CD4-positive, alpha-beta T cell treated with Interleukin-17A for 1 hour (primary cell): ENCODE results near the gene STAT3.

Experiments
- DNase-seq: peaks from one replicate; pipeline ENCODE4 v3.0.0-alpha.2; 2020

Gene STAT3

DNA sequence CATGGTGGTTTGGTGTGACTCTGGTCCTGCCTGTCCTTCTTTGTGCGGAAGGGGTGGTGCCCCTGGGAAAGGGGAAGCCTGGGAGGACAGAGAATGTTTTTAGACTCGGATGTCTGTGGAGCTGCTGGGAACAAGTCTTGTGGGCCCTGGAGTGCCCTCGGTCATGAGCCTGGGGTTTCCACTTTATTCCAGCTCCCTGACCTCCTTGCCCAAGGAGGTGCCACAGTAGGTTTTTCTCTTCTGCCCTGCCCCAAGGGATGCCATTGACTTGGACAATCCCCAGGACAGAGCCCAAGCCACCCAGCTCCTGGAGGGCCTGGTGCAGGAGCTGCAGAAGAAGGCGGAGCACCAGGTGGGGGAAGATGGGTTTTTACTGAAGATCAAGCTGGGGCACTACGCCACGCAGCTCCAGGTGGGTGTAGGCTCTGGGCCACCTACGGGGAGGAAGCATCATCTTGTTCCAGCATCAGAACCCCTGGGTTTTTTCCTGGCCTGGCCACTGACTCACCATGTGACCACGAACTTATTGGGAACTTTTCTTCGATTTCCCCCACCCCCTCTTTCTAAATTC is 98.5 kb downstream of the STAT3 start:
- DNase-seq, result peak; percentile 38

DNA sequence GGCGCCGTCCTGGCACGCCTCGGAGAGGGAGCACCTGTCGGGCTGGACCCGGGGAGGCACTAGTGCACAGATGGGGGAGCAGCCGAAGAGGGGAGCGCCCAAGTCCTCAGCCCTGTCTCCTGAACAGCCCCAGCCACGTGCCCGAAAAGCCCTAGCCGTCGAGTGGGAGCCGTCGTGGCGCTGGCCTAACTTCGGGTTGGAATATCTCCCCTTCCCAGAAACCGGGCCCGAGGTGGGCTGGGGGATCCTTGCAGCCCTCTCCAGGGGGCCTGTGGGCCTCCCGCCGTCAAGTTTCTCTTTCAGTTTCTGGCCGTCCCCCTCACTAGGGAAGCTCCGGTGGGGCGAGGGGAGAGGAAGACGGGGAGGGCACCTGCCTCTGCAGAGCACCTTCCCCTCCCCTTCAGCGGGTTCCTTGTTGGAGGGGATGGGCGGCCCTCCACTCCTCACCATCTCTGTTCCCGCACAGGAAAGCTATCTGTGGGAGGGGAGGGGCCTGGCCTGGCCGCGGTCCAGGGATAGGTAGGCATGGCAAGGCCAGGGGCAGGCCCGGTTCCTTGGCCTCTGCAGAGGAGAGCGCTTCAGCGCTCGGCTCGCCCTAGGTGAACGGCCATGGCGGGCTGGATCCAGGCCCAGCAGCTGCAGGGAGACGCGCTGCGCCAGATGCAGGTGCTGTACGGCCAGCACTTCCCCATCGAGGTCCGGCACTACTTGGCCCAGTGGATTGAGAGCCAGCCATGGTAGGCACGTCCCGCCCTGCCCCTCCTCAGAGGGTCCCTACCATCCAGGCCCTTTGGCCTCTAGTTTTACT is 99.2 kb downstream of the STAT3 start:
- DNase-seq, result peak; percentile 74

DNA sequence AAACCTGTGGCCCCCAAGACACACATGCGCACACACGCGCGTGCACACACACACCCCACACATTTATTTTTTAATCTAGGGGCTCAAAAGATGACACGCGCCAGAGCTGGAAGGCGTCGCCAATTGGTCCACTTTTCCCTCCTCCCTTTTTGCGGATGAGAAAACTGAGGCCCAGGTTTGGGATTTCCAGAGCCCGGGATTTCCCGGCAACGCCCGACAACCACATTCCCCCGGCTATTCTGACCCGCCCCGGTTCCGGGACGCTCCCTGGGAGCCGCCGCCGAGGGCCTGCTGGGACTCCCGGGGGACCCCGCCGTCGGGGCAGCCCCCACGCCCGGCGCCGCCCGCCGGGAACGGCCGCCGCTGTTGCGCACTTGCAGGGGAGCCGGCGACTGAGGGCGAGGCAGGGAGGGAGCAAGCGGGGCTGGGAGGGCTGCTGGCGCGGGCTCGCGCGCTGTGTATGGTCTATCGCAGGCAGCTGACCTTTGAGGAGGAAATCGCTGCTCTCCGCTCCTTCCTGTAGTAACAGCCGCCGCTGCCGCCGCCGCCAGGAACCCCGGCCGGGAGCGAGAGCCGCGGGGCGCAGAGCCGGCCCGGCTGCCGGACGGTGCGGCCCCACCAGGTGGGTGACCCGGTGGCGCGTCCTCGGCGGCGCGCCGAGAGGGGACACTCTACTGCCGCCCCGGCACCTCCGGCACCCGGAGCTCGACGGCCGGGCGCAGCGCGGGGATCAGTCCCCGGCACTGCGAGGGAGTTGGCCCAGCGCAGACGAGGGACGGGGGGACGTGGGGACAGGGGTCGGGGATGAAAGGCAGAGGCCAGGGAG is 100.1 kb downstream of the STAT3 start, which contains the start of gene STAT5A:
Gene STAT5A (plus strand): TSS at position 522 of the 826 bp plus-strand sequence. CDS start 914 bp downstream, outside the sequence.
- peak; percentile 85 for DNase-seq

DNA sequence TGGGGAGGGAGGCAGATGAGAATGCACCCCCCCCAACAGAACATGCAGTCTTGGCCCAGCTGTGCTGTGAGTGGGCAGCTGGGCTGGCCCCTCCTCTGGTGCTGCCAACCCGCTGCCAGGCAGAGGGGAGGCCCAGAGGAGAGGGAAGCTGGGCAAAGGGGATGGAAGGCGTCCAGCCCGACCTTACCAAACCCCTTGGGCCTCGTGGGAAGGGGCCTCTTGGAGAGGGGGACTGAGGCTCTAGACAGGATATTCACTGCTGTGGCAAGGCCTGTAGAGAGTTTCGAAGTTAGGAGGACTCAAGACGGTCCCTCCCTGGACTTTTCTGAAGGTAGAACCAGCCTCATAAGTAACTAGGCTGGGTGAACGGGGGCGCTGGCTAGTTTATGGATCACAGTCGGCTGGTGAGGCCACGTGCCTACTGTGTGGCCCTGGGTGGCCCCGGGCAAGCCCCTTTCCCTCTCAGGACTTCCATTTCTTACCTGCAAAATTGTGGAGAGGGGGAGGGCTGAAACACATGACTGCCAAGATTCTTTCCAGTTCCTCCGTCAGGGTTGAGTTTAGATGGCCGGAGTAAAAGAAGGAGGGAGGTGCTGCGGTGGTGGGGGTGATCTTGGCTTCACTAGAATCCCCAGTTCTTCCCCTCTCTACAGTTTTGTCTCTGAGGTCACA is 100.8 kb downstream of the STAT3 start:
- DNase-seq, result peak; percentile 55

DNA sequence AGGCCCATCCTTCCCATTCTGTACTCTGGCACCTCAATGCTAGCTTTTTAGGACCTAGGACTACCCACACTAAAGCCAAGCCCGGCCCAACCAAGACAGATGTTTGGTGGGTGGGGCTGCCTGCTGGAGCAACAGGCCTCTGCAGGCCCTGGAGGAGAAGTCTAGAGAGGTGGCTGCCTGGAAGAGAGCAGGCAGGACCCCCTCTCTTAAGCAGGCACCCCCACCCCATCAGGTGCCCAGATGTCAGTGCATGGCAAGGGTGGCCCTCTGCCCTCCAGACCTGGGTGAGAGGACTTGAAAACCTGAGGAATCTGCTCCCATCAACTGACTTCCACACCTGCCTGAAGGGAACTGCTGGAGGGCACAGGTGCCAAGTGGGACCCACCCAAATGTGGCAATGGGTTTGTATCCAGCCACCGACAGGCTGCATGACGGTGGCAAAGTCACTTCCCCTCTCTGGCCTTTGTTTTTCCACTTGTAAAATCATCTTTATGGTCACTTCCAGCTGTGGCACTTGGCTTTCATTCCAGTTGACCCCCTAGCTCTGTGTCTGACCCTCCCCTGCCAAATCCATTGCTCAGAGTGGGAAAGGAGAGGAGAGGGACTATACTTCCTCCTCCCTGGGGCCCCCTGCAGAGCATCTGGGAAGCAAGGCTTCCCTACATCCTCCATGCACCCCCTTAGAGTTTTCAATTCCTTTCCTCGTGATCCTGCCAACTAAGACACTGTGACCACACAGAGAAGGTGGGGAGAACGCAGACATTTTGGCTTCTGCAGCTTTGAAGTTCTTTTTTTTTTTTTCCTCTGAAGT is 101.6 kb downstream of the STAT3 start:
- no peak for DNase-seq

DNA sequence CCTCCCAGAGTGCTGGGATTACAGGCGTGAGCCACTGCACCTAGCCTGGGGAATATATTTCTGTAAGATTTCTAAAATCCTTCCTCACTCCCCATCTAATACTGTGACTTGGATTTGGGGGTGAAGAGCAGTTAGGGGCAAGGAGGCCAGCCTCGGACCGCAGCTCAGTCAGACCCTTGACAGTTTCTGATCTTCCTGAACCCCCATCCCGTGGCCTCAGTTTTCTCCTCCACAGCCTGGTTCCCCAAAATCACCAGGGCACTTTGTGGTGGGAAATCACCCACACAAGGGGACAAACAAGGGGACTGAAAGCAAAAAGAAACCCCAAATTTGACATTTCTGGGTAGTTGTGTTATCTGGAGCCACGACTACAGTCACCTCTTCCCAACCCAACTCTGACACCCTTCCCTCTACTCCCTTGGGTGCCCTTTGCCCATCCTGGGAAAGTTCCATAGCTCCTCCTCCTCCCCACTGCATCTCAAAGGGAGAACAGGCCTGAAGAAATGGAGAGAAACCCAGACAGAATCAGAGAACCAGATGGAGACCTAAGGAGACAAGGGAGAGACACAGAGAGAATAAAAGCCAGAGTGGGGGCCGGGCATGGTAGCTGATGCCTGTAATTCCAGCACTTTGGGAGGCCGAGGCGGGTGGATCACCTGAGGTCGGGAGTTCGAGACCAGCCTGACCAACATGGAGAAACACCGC is 102.7 kb downstream of the STAT3 start:
- no peak for DNase-seq

DNA sequence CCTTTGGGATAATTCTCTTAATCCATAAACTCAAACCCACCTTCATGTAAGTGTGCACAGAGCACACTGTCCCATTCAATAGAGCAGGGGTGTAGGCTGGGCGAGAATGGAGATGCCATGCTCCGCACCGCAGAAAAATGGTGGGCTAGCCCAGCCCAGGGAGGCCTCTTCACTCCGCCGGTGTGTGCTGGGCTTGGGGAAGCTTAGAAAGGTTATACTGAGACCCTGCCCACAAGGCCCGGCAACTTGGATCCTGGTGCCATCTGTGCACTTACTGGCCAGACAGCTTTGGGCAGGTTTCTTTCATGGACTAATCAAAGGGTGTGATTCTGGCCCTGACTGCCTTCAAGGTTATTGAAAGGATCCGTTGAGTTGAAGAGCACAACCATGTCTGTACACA is 103.7 kb downstream of the STAT3 start:
- DNase-seq, result no peak

DNA sequence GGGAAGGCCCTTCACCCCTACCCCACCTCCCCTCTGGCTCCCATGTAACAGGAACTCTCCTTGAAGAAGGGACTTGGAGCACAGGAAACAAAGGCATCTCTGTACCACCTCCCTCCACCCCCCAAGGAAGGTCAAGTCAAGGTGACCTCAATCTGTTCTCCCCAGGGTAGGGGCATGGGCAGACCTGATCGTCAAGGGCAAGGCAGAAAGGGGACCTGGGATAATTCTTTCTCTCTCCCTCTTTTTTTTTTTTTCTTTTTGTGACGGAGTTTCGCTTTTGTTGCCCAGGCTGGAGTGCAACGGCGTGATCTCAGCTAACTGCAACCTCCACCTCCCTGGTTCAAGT is 104.2 kb downstream of the STAT3 start:
- DNase-seq, result no peak

DNA sequence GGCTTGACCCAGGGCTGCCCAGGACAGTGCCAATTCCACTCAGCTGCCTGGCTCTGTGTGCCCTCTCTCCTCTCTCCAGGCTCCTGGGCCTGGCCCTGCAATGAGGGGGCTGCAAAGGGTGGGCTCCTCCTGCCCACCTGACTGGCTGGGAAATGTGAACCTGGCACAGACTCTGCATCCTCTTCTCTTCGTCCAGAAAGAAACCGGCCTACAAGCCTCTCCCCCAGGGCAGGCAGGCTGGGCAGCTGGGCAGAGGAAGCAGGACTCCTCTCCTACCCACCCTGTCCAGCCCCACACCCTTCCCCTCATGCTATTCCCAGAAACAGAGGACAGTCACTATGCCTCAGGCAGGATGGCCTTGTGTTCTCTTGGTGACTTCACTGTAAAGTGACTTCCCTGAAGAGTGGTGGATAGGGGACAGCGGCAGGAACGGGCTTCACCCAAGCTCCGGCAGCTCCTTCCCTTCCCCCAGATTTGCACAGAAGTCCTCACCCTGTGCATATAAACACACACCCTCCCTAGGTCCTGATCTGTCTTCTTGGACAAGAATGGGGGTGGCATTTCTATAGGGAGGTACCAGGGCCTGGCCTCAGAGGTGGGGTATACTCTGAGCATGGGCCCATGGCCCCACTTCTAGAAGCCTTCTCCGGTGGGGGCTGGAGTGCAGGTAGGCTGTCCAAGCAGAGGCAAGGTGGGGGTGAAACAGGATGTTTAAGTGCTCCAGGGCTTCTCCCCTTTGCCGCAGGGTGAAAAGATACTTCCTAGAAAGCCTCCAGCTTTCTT is 104.8 kb downstream of the STAT3 start:
- DNase-seq, result no peak

DNA sequence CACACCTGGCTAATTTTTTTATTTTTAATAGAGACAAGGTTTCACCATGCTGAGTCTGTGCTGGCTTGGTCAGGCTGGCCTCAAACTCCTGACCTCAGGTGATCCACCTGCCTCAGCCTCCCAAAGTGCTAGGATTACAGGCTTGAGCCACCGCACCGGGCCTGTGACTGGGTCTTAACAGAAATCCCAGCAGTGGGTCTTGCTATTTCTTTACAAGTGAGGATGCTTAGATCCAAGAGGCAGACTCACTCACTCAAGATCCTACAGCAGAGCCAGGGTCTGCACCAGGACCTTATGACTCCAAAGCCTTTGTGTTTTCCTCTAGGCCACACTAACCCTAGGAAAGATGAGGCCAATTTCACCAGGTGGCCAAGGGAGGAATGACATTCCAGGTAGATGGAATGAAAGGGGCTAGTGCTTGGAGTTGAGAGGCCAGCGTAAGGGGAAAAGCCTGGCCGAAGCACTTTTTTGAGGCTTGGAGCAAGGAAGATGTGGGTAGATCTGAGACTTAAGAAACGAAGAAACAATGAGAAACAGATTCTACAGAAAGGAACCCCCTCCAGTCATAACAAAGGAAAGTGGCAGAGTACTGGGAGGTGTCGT is 105.7 kb downstream of the STAT3 start:
- DNase-seq, result no peak

DNA sequence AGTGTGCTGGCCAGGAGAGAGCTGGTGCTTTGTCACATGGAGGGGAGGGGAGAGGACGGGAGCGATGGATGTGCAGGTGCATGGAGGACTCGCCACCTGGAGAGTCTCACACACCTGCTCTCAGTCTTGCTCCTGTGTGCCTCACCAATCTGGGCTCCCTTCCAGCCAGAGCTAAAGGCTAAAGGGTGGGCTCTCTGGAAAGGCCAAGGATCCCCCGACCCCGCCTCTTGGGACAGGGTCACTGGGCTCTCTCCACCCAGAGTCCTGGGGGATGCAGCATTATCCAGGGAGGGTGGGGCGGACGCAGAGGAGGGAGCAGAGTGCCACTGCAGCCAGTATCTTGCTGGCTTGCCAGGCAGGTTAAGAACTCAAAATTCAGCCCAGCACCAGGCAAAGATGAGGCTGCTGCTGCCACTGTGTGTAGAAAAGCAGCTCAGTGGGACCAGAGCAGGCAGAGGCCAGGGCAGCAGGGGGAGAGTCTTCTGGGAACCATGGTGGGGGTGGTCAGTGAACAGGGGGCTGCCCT is 106.6 kb downstream of the STAT3 start:
- DNase-seq, result no peak

DNA sequence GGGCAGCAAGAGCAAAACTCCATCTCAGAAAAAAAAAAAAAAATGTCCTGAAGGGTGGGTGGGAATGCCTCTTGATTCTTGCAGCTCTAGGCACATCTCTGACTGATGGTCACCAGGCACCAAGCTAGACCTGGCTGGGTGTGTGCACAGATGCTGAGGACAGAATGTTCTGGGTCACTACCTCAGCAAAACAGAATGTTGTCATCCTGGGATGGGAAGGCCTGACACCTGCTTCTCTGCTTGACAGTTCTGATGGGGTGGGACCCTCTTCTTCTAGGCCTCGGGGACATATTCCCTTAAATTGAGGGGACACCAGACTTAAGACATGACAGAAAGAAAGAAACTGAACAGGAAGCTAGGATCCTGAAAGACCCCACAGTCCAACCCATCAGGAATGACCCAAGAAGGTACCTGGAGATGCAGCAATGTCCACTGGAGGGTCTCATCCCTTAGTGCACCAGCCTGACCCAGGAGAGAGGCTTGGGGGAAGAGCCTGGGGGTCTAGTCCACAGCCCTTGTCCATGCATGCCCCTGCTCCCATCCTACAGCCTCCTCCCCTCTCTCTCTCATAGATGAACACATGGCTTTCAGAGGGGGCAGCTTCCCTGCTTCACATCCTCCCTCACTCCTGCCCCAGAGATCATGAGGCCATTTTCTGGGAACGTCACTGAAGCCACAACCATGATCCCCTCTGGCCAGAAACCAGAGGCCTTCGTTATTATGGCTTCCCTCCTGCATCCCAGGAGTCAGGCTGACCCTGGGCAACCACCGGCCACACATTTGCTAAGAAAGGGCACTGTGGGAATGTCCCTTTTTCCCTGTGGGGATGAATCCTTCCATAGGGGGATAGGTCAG is 108.2 kb downstream of the STAT3 start:
- DNase-seq, result no peak

DNA sequence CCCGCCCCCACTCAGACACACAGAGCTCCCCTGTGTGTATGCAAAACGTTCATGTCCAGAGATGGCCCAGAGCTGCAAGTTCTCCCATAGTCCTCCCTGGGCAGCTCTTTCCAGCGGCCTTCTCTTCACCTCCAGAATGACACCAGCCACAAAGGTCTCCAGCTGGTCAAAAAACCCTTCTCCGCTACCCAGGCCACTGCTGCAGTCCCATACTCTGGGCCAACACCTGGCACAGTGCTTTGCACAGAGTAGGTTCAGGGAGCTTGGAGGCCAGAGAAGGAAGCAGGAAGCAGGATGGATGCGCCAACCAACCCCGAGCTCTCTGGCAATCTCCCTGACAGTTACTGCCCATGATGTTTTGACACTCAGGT is 110.9 kb downstream of the STAT3 start:
- no peak for DNase-seq

DNA sequence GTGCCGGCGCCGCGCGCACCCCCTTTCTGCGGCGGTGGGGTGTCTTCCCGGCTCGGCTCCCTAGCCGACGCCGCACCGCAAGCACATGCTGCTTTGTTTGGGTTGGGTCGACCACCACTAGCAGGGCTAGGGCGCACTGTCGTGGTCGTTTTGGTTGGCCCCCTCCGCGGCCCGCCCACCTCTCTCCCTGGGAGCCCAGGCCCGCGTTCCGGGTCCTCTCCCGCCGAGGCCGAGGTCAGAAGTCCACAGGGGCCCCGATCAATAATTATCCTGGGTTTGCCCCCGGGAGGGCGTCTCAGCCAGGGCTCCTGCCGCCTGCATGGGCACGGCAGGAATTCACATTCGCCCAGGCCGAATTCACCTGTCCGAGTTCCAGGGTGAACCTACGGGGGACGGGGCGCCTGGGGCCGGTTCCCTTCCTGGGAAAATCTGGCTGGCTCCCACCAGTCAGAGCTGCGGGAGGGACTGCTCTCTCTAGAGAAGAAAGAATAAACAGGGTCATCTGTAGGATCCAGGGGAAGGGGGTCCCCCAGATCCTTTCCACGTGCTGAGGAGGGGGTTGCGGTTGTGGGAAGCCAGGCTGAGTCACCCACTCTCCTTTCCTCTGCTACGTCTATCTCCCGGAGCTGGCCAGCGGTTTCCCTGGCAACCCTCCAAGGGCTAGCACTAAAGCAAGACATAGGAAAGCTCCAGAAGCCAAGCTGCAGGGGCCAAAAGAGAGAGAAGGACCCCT is 111.5 kb downstream of the STAT3 start:
- DNase-seq, result peak; percentile 43

DNA sequence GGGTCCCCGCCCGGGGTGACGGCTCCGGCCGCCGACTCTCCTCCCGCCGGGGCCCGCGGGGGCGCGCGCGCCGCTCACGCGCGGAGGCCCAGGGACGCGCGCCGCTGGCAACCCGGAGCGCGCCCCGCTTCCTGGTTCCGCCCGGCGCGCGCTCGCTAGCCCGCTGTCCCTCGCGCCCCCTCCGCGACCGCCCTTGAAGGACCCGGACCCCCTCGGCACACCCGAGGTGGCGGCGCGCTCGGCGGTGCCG is 112.0 kb downstream of the STAT3 start, which contains the start of gene STAT5B:
Gene STAT5B (minus strand): TSS at position 33 of the 250 bp plus-strand sequence. CDS start 44,264 bp downstream, outside the sequence.
- peak; percentile 71 for DNase-seq

DNA sequence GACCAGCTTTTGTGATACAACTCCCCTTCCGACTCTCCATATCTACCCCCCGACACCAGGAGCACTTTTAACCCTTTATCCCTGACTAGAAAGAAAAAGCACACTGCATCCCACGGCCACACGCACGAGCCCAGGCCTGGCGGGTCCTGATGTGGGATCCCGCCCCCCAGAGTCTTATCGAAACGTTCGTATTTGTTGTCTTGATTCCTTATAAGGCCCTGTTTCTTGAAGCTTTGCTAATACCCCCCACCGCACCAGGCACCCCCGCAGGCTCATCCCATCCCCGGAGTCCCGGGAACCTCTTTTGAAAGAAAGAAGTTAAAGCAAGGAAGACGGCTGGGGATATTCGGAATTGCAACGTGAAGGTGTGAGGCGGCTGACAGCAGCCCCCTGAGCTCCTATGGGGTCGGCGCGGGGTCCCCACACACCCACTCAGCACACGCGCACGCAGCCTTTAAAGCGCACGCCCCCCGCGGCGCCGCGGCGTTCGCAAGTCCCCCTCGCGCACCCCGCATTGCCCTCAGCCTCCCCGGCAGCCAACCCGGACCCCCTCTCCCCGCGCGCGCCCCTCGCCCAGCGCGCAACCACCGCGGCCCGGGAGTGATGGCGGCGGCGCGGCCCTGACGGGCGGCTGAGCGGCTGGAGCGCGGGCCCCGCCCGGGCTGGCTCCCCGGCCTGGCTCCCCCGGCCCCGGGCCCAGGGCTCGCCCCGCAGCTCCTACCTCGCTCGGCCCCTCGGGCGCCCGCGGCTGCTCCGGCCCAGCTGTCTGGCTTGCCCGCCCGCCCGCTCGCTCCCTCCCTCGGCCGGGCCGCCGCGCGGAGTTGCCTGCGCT is 112.5 kb downstream of the STAT3 start:
- DNase-seq, result peak; percentile 57

DNA sequence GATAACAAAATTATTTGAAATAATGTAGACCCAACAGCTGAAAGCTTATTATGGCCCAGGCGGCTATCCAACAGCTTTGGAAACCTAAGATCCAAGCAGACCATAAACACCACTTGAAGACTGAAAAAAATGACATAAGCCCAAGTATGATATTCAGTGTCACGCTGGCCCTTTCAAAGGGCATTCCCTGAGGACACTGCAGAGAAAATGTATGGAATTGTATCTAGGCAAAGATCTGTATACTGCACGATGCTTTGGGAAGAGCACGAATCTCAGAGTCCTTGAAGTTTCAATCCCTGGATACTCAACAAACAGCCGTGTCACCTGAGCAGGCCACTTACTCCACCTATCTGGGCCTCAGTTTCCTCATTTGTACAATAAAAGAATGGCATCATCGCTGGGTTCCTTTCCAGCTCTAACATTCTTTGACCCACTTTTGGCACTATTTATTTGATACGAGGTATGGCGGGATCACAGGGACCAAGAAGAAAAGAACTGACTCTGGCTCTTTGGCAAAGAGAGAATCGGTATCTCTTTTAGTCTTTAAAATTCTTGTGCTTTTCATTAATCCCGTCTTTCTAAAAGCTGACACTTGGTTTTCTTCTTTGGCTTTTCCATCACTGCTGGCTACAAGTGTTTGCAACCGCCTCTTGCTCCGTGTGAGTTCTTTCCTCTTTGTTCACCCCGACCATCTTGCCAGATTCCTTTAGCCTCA is 113.3 kb downstream of the STAT3 start:
- peak; percentile 20 for DNase-seq
